HL-60 (cell line): ENCODE data around the gene SLC4A3.

Experiments
- GABPA ChIP-seq: IDR thresholded peaks from 2 replicates; pipeline ENCODE4 v1.6.1; 2012; ENCODE audit warnings: low read depth
- POLR2AphosphoS5 ChIP-seq: IDR thresholded peaks from 2 replicates; pipeline ENCODE4 v1.6.1; 2012; ENCODE audit warnings: low read depth
- REST ChIP-seq: IDR thresholded peaks from 2 replicates; pipeline ENCODE4 v1.6.1; 2012; ENCODE audit warnings: low read depth; ENCODE audit not compliant: insufficient replicate concordance
- SPI1 ChIP-seq: IDR thresholded peaks from 2 replicates; pipeline ENCODE4 v1.6.1; 2012; ENCODE audit warnings: low read depth, mild to moderate bottlenecking, borderline replicate concordance
- TF ChIP-seq, protein P1 (sequence below): IDR thresholded peaks from one replicate; pipeline ENCODE4 v1.5.1; 2011; ENCODE audit warnings: low read length, control low read depth, inconsistent platforms; ENCODE audit not compliant: insufficient read depth

DNA sequence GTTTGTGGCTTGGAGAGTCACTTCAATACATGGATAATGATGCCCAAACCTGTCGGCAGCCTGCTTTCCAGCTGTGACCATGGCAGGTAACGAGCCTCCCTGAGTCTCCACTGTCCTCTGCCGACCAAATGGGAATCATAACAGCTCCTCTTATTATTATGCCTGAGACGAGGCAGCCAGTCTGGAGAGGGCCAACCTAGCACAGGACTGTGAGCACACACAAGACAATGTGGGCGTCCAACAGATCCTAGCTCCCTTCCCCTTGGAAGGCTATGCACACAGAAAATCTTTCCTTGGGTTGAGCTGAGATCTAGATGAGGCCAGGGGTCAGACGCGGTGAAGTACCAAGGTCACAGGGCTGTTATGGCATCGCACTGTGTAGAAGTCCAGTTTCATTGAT is 890 bp upstream of the SLC4A3 start:
- TF ChIP-seq GABPA (no peak), POLR2AphosphoS5 (no peak), SPI1 (no peak), REST (no peak)
- TF ChIP-seq, protein P1, sequence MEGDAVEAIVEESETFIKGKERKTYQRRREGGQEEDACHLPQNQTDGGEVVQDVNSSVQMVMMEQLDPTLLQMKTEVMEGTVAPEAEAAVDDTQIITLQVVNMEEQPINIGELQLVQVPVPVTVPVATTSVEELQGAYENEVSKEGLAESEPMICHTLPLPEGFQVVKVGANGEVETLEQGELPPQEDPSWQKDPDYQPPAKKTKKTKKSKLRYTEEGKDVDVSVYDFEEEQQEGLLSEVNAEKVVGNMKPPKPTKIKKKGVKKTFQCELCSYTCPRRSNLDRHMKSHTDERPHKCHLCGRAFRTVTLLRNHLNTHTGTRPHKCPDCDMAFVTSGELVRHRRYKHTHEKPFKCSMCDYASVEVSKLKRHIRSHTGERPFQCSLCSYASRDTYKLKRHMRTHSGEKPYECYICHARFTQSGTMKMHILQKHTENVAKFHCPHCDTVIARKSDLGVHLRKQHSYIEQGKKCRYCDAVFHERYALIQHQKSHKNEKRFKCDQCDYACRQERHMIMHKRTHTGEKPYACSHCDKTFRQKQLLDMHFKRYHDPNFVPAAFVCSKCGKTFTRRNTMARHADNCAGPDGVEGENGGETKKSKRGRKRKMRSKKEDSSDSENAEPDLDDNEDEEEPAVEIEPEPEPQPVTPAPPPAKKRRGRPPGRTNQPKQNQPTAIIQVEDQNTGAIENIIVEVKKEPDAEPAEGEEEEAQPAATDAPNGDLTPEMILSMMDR: no peak
